Psoas muscle (tissue), 8 donors: ENCODE measurements around the gene POLR2A. TPM values are rescaled to one million over a fixed set of nuclear protein-coding genes. Genes with fewer than 3 reads are reported as not detected.

Experiments used
- ATAC-seq, 4 donors: fragments of 200-7000 bp; cut with Tn5 transposase; one replicate each; pipeline ENCODE4 v1.9.1; 2020; ENCODE audit warnings: moderate library complexity in 3 of 4, mild to moderate bottlenecking in 2 of 4
- DNase-seq, 2 donors: peaks; one replicate each; pipeline ENCODE4 v3.0.0-alpha.2; 2020
- H3K27ac ChIP-seq: fragments of 200-600 bp; one replicate; pipeline ENCODE4 v1.8.0; 2022
- H3K27me3 ChIP-seq, 3 donors: fragments of 200-600 bp in 1 of 3; one replicate each; pipeline versions ENCODE4 v1.6.1 to v1.8.0; 2013 to 2022; ENCODE audit warnings: low read length in 2 of 3, mild to moderate bottlenecking in 2 of 3, moderate library complexity in 1 of 3; ENCODE audit not compliant: insufficient read depth in 3 of 3
- H3K36me3 ChIP-seq, 2 donors: fragments of 200-600 bp in 1 of 2; one replicate each; pipeline versions ENCODE4 v1.6.1 to v1.8.0; 2013 to 2022; ENCODE audit warnings: low read depth in 1 of 2, mild to moderate bottlenecking in 1 of 2, moderate library complexity in 1 of 2; ENCODE audit not compliant: insufficient read depth in 1 of 2
- H3K4me1 ChIP-seq: fragments of 200-600 bp; one replicate; pipeline ENCODE4 v1.8.0; 2022
- H3K4me3 ChIP-seq: fragments of 200-600 bp; one replicate; pipeline ENCODE4 v1.8.0; 2022; ENCODE audit warnings: mild to moderate bottlenecking
- H3K9me3 ChIP-seq: fragments of 200-600 bp; one replicate; pipeline ENCODE4 v1.8.0; 2022
- CTCF ChIP-seq: fragments of 200-600 bp; IDR thresholded peaks from one replicate; pipeline ENCODE4 v1.8.0; 2022; ENCODE audit warnings: antibody characterized with exemption
- WGBS, 3 donors: extraction: QIAGEN DNeasy Blood & Tissue Kit; methylation state at CpG; one replicate each; pipeline versions ENCODE4 v1.1.6 to v1.1.7; 2013; 5-methylcytosine and 5-hydroxymethylcytosine counted together
- intact Hi-C, 2 donors: fragments of 100-400 bp; cut with DNase I; formaldehyde crosslinking; loops; one replicate each; pipeline versions ENCODE4 v1.11.0 to v1.14.2; 2022
- polyA plus RNA-seq, 3 donors: library from polyadenylated mRNA; stranded (reverse); fragments of 200-250 nt; gene quantifications; one replicate each; pipeline ENCODE4 v1.2.3, GENCODE V29; 2013
- total RNA-seq, 4 donors: library from RNA; stranded (reverse); fragmentation: NEBNext Ultra II Directional in 2 of 4; extraction: Animal tissue kit (Norgen Biotek cat#: 25700) in 2 of 4; gene quantifications; one replicate each; pipeline versions ENCODE4 v1.2.1 to v1.2.4, GENCODE V29; 2021 to 2023
- donor health status: healthy with polysubstance abuse.
- donor health status: DM: no; HTN: no; CAD: no; lungs with moderate emphysema.
- donor health status: Bipolar disorder and iron deficiency.
- donor health status: healthy.
- donor health status: DM: yes; HTN: yes; CAD: no.
- donor health status: DM: no; HTN: no; CAD: no.
- donor health status: DM: no; HTN: no; CAD: no.
- donor health status: DM: yes; HTN: yes; CAD: no.

Gene POLR2A
- total and polyA plus RNA-seq, 7 donors = 8.0 to 74.3 (median 54.9) TPM

- no peak for TF ChIP-seq CTCF
- H3K36me3 ChIP-seq = no peaks in the 10 kb centered on the region
- peaks cover 58% of the 10 kb centered on the region for H3K4me1 ChIP-seq
- H3K27me3 ChIP-seq = no peaks in the 10 kb centered on the region
- H3K9me3 ChIP-seq = no peaks in the 10 kb centered on the region
- intact Hi-C loops = no loop called here
- H3K4me3 ChIP-seq = peak overlapping the region; percentile 97
- DNase-seq (peak; percentile 61 to 81), ATAC-seq (peak; percentile 56 to 78 (median 70))
- peak overlapping the region; percentile 99 for H3K27ac ChIP-seq
- 34 to 41% (median 37%) methylated on average over 15 of the region's 15 CpGs for WGBS, 3 donors
Measured at GRCh38 chr17:7475764-7476422, 8.3 kb upstream of the POLR2A start.

- Histone ChIP-seq H3K27me3 (no peaks in the 10 kb centered on the region), H3K27ac (peak overlapping the region; percentile 99), H3K9me3 (no peaks in the 10 kb centered on the region), H3K4me3 (peak overlapping the region; percentile 97), H3K36me3 (no peaks in the 10 kb centered on the region), H3K4me1 (peaks cover 58% of the 10 kb centered on the region)
- no peak for DNase-seq
- ATAC-seq = peak in 3 of 4 donors; percentile 32 to 46 (median 40)
- no peak for TF ChIP-seq CTCF
- 22 to 32% (median 25%) methylated on average over 3 of the region's 3 CpGs for WGBS, 3 donors
- intact Hi-C loops = no loop called here
Measured at GRCh38 chr17:7476494-7476893, 7.7 kb upstream of the POLR2A start.

- Histone ChIP-seq H3K9me3 (no peaks in the 10 kb centered on the region), H3K4me1 (peaks cover 60% of the 10 kb centered on the region), H3K36me3 (no peaks in the 10 kb centered on the region), H3K27me3 (no peaks in the 10 kb centered on the region), H3K27ac (peak overlapping the region; percentile 99), H3K4me3 (peak overlapping the region; percentile 97)
- DNase-seq (no peak), ATAC-seq (no peak)
- TF ChIP-seq CTCF = no peak
- WGBS, 3 donors = 68 to 86% (median 71%) methylated on average over 5 of the region's 5 CpGs
- intact Hi-C loops = no loop called here
Measured at GRCh38 chr17:7476951-7477350, 7.2 kb upstream of the POLR2A start.

- Histone ChIP-seq H3K27ac (peak overlapping the region; percentile 99), H3K27me3 (no peaks in the 10 kb centered on the region), H3K4me1 (peaks cover 64% of the 10 kb centered on the region), H3K9me3 (no peaks in the 10 kb centered on the region), H3K4me3 (peak overlapping the region; percentile 97), H3K36me3 (no peaks in the 10 kb centered on the region)
- intact Hi-C loops = loop anchor here (2.0 kb wide), 2 partner anchors 33 to 37 kb away; partner anchors contain the start of gene CHRNB1 (in 1 of the 2)
- ATAC-seq = peak in 2 of 4 donors; percentile 6 to 25
- 15 to 36% (median 15%) methylated on average over 26 of the region's 26 CpGs for WGBS, 3 donors
- DNase-seq = peak in 1 of 2 donors; percentile 69
- TF ChIP-seq CTCF = no peak
Measured at GRCh38 chr17:7477392-7478275, 6.5 kb upstream of the POLR2A start.
